ENCODE measurements around the gene DOCK1.

Gene DOCK1

DNA sequence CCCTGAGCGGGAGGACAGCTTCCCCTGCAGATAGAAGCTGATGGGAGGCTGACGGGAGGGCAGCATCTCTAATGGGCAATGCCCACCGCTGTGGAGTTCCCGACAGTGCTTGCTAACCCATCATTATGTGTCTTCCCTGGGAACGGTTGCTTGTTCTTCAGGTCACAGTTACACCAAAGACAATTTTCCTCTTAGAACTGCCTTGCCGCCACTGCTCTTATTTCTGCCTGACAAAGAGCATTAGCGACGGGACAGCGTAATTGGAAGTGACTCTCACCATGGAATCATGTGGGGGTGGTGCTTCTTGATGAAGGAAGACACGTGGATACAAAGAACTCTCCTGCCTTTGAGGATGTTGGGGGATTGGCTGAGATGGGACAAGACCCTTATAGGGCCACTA, 562.6 kb downstream of the DOCK1 start:
- DNase-seq (ENCODE audit: low spot score), result no peak

GRCh38 chr10:127468632-127469031, 563.4 kb downstream of the DOCK1 start:
- no peak for DNase-seq (ENCODE audit: low spot score)

- DNase-seq (ENCODE audit: low spot score), result no peak
Measured at GRCh38 chr10:127470911-127471310, 565.7 kb downstream of the DOCK1 start.

- DNase-seq (ENCODE audit: low spot score), result no peak
Measured at GRCh38 chr10:127472976-127473375, 567.7 kb downstream of the DOCK1 start.

DNA sequence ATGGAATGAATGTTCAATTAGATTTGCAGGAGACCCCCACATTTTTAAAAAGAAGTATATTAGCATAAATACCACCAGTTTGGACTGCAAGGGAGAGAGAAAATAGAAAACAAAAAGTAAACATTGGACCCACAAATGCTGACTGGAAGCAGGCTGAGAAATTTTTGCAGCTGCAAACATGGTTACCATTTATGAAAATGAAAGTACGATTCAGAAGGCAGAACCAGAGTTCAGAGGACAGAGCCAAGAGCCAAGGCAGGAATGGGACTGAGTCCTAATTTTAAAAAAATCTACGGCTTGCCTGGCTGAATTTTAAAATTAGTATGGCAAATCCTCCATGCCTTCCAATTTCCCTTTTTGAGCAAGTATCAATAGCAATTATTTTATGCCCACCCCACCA, 569.3 kb downstream of the DOCK1 start:
- no peak for DNase-seq (ENCODE audit: low spot score)

DNA sequence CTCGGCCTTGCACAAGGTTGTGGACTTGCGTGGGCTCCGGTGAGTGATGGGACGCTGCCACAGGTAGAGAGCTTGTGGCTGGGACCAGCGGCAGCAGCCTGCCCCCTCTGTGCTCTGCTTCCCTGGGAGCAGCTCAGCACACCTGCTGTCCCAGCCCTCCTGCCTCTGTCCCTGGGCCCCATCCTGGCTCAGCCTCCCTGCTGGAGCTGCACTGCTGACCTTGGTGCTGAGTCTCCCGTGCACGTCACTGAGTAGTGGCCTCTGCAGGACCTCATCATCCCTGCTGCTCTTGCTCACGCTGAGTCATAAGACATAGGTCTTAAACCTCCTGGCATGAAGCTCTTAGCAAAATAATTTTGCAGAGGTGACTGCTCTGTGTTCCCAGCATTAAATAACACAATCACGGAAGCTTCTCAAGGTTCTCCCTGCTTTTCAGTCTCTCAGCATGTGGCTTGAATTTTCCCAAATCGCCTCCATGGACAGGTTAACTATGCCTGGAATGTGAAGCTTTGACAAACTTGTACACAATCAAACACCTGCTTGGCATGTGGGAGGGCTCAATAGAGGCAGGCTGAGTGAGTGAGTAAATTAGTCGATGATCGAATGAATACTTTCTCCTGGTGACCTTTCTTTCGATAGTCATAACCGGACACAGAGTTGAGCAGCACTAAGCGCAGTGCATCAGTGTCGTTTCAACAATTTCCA, 580.1 kb downstream of the DOCK1 start:
- no peak for DNase-seq (ENCODE audit: low spot score)

DNA sequence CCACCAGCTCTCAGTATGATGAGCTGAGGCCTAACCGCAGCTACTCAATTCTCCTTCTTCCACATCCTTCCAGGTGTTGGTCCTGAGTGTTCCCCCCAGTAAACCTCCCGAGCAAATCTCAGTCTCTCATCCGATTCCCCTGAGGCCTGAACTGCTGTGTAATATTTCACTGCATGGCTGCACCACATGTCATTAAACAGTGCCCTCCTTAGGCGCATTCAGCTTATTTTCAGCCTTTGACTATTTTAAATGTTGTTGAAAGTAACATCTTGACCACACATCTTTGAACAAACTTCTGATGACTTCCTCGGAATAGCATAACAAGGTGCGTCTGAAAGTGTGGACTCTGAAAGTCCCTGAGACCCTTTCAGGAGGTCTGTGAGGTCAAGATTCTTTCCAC, 581.1 kb downstream of the DOCK1 start:
- no peak for DNase-seq (ENCODE audit: low spot score)

- peak; percentile 9 for DNase-seq (ENCODE audit: low spot score)
Measured at GRCh38 chr10:127492607-127493250, 587.5 kb downstream of the DOCK1 start.

DNA sequence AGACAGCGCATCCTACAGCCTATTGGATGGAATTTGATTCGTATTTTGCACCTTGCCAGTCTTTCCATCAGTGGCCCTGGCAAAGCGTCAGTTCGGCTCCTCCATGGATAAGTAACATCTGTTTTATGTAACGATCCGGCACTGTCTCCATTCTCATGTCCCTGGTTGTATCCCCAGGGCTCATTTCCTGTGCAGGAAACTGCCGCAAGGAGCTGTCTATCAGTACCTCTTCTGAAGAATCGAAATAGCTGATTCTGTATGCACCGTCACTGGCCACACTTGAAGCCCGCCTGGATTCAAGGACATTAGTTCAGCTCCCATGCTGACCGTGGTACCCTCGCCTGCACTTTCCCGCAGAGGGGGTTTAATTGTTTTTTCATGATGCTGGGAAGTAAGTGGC, 590.8 kb downstream of the DOCK1 start:
- DNase-seq (ENCODE audit: low spot score), result no peak

GRCh38 chr10:127497685-127498084, 592.5 kb downstream of the DOCK1 start:
- DNase-seq (ENCODE audit: low spot score), result no peak

DNA sequence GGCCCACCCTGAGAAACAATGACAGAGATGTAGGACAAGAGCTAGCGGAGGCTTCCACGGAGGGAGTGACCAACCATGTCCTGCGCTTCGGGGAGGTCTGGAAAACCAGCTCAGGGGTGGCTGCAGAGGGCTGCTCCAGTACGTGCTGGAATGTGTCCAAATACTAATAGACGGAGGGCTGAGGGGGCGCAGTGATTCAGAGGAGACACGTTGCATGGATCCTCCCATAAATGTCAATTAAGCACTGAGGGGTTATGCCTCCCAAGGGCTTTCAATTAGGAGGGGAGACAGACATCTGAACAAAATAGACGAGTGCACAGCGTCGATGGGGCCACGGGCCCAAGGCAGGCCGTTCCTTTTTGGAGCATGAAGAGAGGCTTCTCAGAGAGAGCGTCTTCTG, 592.9 kb downstream of the DOCK1 start:
- DNase-seq (ENCODE audit: low spot score), result no peak

- DNase-seq (ENCODE audit: low spot score), result no peak
Measured at GRCh38 chr10:127500127-127500526, 594.9 kb downstream of the DOCK1 start.
